ENCODE results near the gene GSK3B.
"Not testable (repeated sequence)": the region's sequence is repeated elsewhere in the genome, so short reads cannot be mapped to it uniquely, and the experiment has no call there.

The GSK3B gene

GRCh38 chr3:119893769-119894168 is 200.5 kb downstream of the GSK3B start:
- Histone ChIP-seq H3K4me3 (ENCODE audit: control insufficient read depth in 1 of 7, extremely low read depth in 1 of 7, insufficient read depth in 4 of 7, low read depth in 2 of 7, low read length in 6 of 7) (no peak overlapping the region), H3K4me1 (ENCODE audit: control extremely low read depth in 1 of 4, control insufficient read depth in 4 of 4, insufficient read depth in 4 of 4, low read length in 3 of 4) (peaks cover 0 to 3% (median 0%) of the 10 kb centered on the region in 4 experiments), H3K27me3 (replicated peaks in 2 of 5; ENCODE audit: control insufficient read depth in 4 of 5, insufficient read depth in 5 of 5, low read length in 4 of 5) (no peaks in the 10 kb centered on the region), H3K36me3 (ENCODE audit: control insufficient read depth in 4 of 4, insufficient read depth in 4 of 4, low read length in 3 of 4) (peaks cover 0 to 12% (median 8%) of the 10 kb centered on the region in 4 experiments), H3K9me3 (ENCODE audit: control extremely low read depth in 1 of 5, control insufficient read depth in 4 of 5, insufficient read depth in 2 of 5, low read depth in 1 of 5, low read length in 4 of 5) (peaks cover 0 to 6% (median 2%) of the 10 kb centered on the region in 5 experiments), H3K27ac (ENCODE audit: insufficient read depth in 1 of 2, low read depth in 1 of 2, low read length in 2 of 2, poor library complexity in 1 of 2, severe bottlenecking in 2 of 2) (no peak overlapping the region)
- CTCF ChIA-PET: interaction anchor here (0.6 to 5.7 kb wide), 11 partner anchors 11 to 351 kb away, joined by 3 to 49 read pairs (median 4); no protein-coding TSS in a partner anchor
- DNase-seq: no peak
- POLR2A ChIA-PET: interaction anchor here (0.6 kb wide), 2 partner anchors 73 to 200 kb away, joined by 3 to 5 read pairs; partner anchors contain the start of gene GSK3B
- no CpG with 5 or more reads among the region's 1 CpG for WGBS (ENCODE audit: insufficient coverage)

- H3K27me3 ChIP-seq (replicated peaks in 2 of 5; ENCODE audit: control insufficient read depth in 4 of 5, insufficient read depth in 5 of 5, low read length in 4 of 5): no peaks in the 10 kb centered on the region
- peaks cover 5 to 24% (median 7%) of the 10 kb centered on the region in 4 experiments for H3K36me3 ChIP-seq (ENCODE audit: control insufficient read depth in 4 of 4, insufficient read depth in 4 of 4, low read length in 3 of 4)
- peaks cover 0 to 3% (median 0%) of the 10 kb centered on the region in 4 experiments for H3K4me1 ChIP-seq (ENCODE audit: control extremely low read depth in 1 of 4, control insufficient read depth in 4 of 4, insufficient read depth in 4 of 4, low read length in 3 of 4)
- peak; percentile 73 to 89 (median 87) for DNase-seq
- CTCF ChIA-PET: interaction anchor here (0.8 to 5.7 kb wide), 26 partner anchors 9 to 667 kb away, joined by 3 to 49 read pairs (median 5); no protein-coding TSS in a partner anchor
- peaks cover 0 to 20% (median 9%) of the 10 kb centered on the region in 5 experiments for H3K9me3 ChIP-seq (ENCODE audit: control extremely low read depth in 1 of 5, control insufficient read depth in 4 of 5, insufficient read depth in 2 of 5, low read depth in 1 of 5, low read length in 4 of 5)
- POLR2A ChIA-PET: interaction anchor here (0.6 kb wide), 1 partner anchor 202 kb away, joined by 3 read pairs; the partner anchor contains the start of gene GSK3B
- H3K4me3 ChIP-seq (ENCODE audit: control insufficient read depth in 1 of 7, extremely low read depth in 1 of 7, insufficient read depth in 4 of 7, low read depth in 2 of 7, low read length in 6 of 7): peak overlapping the region in 1 of 7 experiments; percentile 17
- H3K27ac ChIP-seq (ENCODE audit: insufficient read depth in 1 of 2, low read depth in 1 of 2, low read length in 2 of 2, poor library complexity in 1 of 2, severe bottlenecking in 2 of 2): no peak overlapping the region
- WGBS (ENCODE audit: insufficient coverage): 50% methylated on average over 7 of the region's 10 CpGs
Observed at GRCh38 chr3:119891944-119892721, 202.1 kb downstream of the GSK3B start.

- H3K4me1 ChIP-seq (ENCODE audit: control extremely low read depth in 1 of 4, control insufficient read depth in 4 of 4, insufficient read depth in 4 of 4, low read length in 3 of 4); POLR2A ChIA-PET; H3K4me3 ChIP-seq (ENCODE audit: control insufficient read depth in 1 of 7, extremely low read depth in 1 of 7, insufficient read depth in 4 of 7, low read depth in 2 of 7, low read length in 6 of 7); H3K27ac ChIP-seq (ENCODE audit: insufficient read depth in 1 of 2, low read depth in 1 of 2, low read length in 2 of 2, poor library complexity in 1 of 2, severe bottlenecking in 2 of 2); H3K27me3 ChIP-seq (replicated peaks in 2 of 5; ENCODE audit: control insufficient read depth in 4 of 5, insufficient read depth in 5 of 5, low read length in 4 of 5): not testable (repeated sequence)
- CTCF ChIA-PET: interaction anchor here (0.7 to 5.7 kb wide), 3 partner anchors 9 to 258 kb away, joined by 3 to 49 read pairs (median 3); no protein-coding TSS in a partner anchor
- DNase-seq: peak in 2 of 3 donors; percentile 27 to 40
- Histone ChIP-seq H3K9me3 (ENCODE audit: control extremely low read depth in 1 of 5, control insufficient read depth in 4 of 5, insufficient read depth in 2 of 5, low read depth in 1 of 5, low read length in 4 of 5) (peaks cover 0 to 25% (median 9%) of the 10 kb centered on the region in 5 experiments), H3K36me3 (ENCODE audit: control insufficient read depth in 4 of 4, insufficient read depth in 4 of 4, low read length in 3 of 4) (peaks cover 0 to 19% (median 6%) of the 10 kb centered on the region in 4 experiments)
- WGBS (ENCODE audit: insufficient coverage): 89% methylated on average over 4 of the region's 4 CpGs
Observed at GRCh38 chr3:119888681-119889080, 205.6 kb downstream of the GSK3B start.

- Histone ChIP-seq H3K27me3 (replicated peaks in 2 of 5; ENCODE audit: control insufficient read depth in 4 of 5, insufficient read depth in 5 of 5, low read length in 4 of 5) (no peaks in the 10 kb centered on the region), H3K9me3 (ENCODE audit: control extremely low read depth in 1 of 5, control insufficient read depth in 4 of 5, insufficient read depth in 2 of 5, low read depth in 1 of 5, low read length in 4 of 5) (peaks cover 0 to 25% (median 9%) of the 10 kb centered on the region in 5 experiments), H3K4me1 (ENCODE audit: control extremely low read depth in 1 of 4, control insufficient read depth in 4 of 4, insufficient read depth in 4 of 4, low read length in 3 of 4) (no peaks in the 10 kb centered on the region), H3K36me3 (ENCODE audit: control insufficient read depth in 4 of 4, insufficient read depth in 4 of 4, low read length in 3 of 4) (peaks cover 2 to 24% (median 9%) of the 10 kb centered on the region in 4 experiments), H3K27ac (ENCODE audit: insufficient read depth in 1 of 2, low read depth in 1 of 2, low read length in 2 of 2, poor library complexity in 1 of 2, severe bottlenecking in 2 of 2) (no peak overlapping the region), H3K4me3 (ENCODE audit: control insufficient read depth in 1 of 7, extremely low read depth in 1 of 7, insufficient read depth in 4 of 7, low read depth in 2 of 7, low read length in 6 of 7) (no peak overlapping the region)
- DNase-seq: peak in 1 of 3 donors; percentile 44
- ChIA-PET POLR2A (no interaction called here), CTCF (no interaction called here)
- WGBS (ENCODE audit: insufficient coverage): no CpG with 5 or more reads among the region's 3 CpGs
Observed at GRCh38 chr3:119885746-119886530, 208.3 kb downstream of the GSK3B start.

GRCh38 chr3:119884161-119884557 is 210.1 kb downstream of the GSK3B start:
- ChIA-PET CTCF (interaction anchor here (1.0 to 1.8 kb wide), 6 partner anchors 9 to 60 kb away, joined by 3 to 7 read pairs (median 4); no protein-coding TSS in a partner anchor), POLR2A (no interaction called here)
- peaks cover 5 to 32% (median 12%) of the 10 kb centered on the region in 4 experiments for H3K36me3 ChIP-seq (ENCODE audit: control insufficient read depth in 4 of 4, insufficient read depth in 4 of 4, low read length in 3 of 4)
- no peaks in the 10 kb centered on the region for H3K27me3 ChIP-seq (replicated peaks in 2 of 5; ENCODE audit: control insufficient read depth in 4 of 5, insufficient read depth in 5 of 5, low read length in 4 of 5)
- no peak for DNase-seq
- 100% methylated on average over 2 of the region's 4 CpGs for WGBS (ENCODE audit: insufficient coverage)
- H3K9me3 ChIP-seq (ENCODE audit: control extremely low read depth in 1 of 5, control insufficient read depth in 4 of 5, insufficient read depth in 2 of 5, low read depth in 1 of 5, low read length in 4 of 5): peaks cover 0 to 22% (median 9%) of the 10 kb centered on the region in 5 experiments
- no peak overlapping the region for H3K27ac ChIP-seq (ENCODE audit: insufficient read depth in 1 of 2, low read depth in 1 of 2, low read length in 2 of 2, poor library complexity in 1 of 2, severe bottlenecking in 2 of 2)
- H3K4me3 ChIP-seq (ENCODE audit: control insufficient read depth in 1 of 7, extremely low read depth in 1 of 7, insufficient read depth in 4 of 7, low read depth in 2 of 7, low read length in 6 of 7): no peak overlapping the region
- no peaks in the 10 kb centered on the region for H3K4me1 ChIP-seq (ENCODE audit: control extremely low read depth in 1 of 4, control insufficient read depth in 4 of 4, insufficient read depth in 4 of 4, low read length in 3 of 4)

GRCh38 chr3:119883461-119884160 is 210.6 kb downstream of the GSK3B start:
- Histone ChIP-seq H3K4me3 (ENCODE audit: control insufficient read depth in 1 of 7, extremely low read depth in 1 of 7, insufficient read depth in 4 of 7, low read depth in 2 of 7, low read length in 6 of 7) (no peak overlapping the region), H3K4me1 (ENCODE audit: control extremely low read depth in 1 of 4, control insufficient read depth in 4 of 4, insufficient read depth in 4 of 4, low read length in 3 of 4) (no peaks in the 10 kb centered on the region), H3K27me3 (replicated peaks in 2 of 5; ENCODE audit: control insufficient read depth in 4 of 5, insufficient read depth in 5 of 5, low read length in 4 of 5) (no peaks in the 10 kb centered on the region), H3K36me3 (ENCODE audit: control insufficient read depth in 4 of 4, insufficient read depth in 4 of 4, low read length in 3 of 4) (peaks cover 5 to 27% (median 10%) of the 10 kb centered on the region in 4 experiments), H3K9me3 (ENCODE audit: control extremely low read depth in 1 of 5, control insufficient read depth in 4 of 5, insufficient read depth in 2 of 5, low read depth in 1 of 5, low read length in 4 of 5) (peaks cover 0 to 17% (median 5%) of the 10 kb centered on the region in 5 experiments), H3K27ac (ENCODE audit: insufficient read depth in 1 of 2, low read depth in 1 of 2, low read length in 2 of 2, poor library complexity in 1 of 2, severe bottlenecking in 2 of 2) (no peak overlapping the region)
- POLR2A ChIA-PET: no interaction called here
- CTCF ChIA-PET: interaction anchor here (1.0 to 1.8 kb wide), 6 partner anchors 9 to 59 kb away, joined by 3 to 7 read pairs (median 4); no protein-coding TSS in a partner anchor
- 100% methylated on average over 1 of the region's 1 CpG for WGBS (ENCODE audit: insufficient coverage)
- DNase-seq: peak; percentile 8 to 36 (median 30)
